ENCODE results near the gene DNAJA1. TPM values are rescaled to one million over a fixed set of nuclear protein-coding genes. Genes with fewer than 3 reads are reported as not detected.

The DNAJA1 gene
- total and polyA plus RNA-seq, 12 donors, result 27.3 to 90.4 (median 54.7) TPM

DNA sequence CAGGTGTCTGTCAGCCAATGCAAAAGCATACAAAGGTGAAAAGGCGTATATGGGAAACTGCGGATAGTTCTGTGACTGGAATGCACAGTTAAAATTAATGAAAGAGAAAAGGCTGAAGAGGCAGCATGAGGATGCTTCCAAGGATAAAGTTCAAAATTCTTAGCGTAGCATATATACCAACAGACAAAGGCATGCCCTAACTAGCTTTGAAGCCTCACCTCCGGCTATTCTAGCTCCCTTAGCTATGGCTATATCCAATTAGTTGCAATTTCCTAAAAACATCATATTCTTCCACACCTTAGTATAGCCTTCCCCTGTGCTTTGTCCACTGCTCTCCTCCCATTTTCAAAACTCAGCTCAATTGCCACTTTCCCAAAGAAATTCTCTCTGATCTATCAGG, 1.4 kb upstream of the DNAJA1 start:
- intact Hi-C loops (cut with DNase I), result loop anchor here in 2 of 10 donors (2.0 kb wide), 2 partner anchors 21 to 23 kb away; partner anchors contain the start of gene APTX (in 1 of the 2)
- WGBS, 2 donors, result 95 to 97% methylated on average over 4 of the region's 4 CpGs
- H3K4me1 ChIP-seq, result peaks cover 7 to 52% (median 40%) of the 10 kb centered on the region in 9 donors

DNA sequence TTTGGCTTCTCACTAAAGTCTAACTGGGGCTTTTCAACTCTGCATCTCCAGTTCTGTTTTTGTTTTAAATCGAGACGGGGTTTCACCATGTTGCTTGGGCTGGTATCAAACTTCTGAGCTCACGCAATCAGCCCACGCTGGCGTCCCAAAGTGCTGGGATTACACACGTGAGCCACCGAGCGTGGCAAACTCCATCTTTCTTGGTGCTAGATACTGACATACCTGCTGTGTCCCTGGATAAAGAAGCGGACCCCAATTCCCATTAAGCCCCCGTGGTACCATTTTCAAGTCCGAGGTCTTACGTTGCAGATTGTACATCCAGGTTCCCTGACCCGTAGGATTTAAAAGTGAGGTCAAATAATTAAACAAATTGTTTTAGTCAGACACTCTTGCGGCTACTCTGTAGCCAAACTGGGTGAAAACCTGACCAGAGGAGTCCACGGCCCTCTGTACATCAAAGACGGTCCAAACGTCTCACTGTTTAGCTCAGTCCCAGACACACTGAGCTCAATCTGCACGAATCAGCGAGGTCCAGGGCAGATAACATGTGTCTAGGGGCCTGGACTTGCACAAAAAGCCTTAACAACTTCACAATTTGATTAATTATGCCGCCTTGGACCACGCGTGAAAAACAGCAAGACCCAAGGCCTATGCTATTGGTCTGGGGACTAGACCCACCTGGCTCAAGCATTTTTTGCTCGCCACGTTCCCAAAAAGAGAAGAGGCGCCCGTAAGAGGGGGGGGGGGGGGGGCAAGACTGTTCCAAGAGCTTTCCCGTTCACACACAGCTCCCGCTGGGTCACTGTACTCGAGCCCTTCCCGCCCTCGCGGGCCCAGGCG, 727 bp upstream of the DNAJA1 start:
- DNase-seq (no peak), ATAC-seq (peak in 7 of 8 donors; percentile 8 to 33 (median 22))
- Histone ChIP-seq H3K9me3 (no peaks in the 10 kb centered on the region), H3K4me1 (peaks cover 11 to 59% (median 47%) of the 10 kb centered on the region in 9 donors), H3K36me3 (peaks cover 0 to 48% (median 18%) of the 10 kb centered on the region in 9 donors), H3K4me3 (peak overlapping the region; percentile 73 to 100 (median 94)), H3K27me3 (no peaks in the 10 kb centered on the region), H3K27ac (peak overlapping the region; percentile 97 to 100 (median 99))
- WGBS, 2 donors, result 15 to 17% methylated on average over 32 to 33 of the region's 33 CpGs
- intact Hi-C loops (cut with DNase I), result loop anchor here in 2 of 10 donors (2.0 kb wide), 2 partner anchors 20 to 24 kb away; partner anchors contain the start of gene APTX (in 1 of the 2)
- TF ChIP-seq, protein P1, sequence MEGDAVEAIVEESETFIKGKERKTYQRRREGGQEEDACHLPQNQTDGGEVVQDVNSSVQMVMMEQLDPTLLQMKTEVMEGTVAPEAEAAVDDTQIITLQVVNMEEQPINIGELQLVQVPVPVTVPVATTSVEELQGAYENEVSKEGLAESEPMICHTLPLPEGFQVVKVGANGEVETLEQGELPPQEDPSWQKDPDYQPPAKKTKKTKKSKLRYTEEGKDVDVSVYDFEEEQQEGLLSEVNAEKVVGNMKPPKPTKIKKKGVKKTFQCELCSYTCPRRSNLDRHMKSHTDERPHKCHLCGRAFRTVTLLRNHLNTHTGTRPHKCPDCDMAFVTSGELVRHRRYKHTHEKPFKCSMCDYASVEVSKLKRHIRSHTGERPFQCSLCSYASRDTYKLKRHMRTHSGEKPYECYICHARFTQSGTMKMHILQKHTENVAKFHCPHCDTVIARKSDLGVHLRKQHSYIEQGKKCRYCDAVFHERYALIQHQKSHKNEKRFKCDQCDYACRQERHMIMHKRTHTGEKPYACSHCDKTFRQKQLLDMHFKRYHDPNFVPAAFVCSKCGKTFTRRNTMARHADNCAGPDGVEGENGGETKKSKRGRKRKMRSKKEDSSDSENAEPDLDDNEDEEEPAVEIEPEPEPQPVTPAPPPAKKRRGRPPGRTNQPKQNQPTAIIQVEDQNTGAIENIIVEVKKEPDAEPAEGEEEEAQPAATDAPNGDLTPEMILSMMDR (IDR thresholded peaks at IDR 0.05), result no peak

More for the DNA sequence above, 1.4 kb upstream of the DNAJA1 start:
- Histone ChIP-seq H3K27ac (peak overlapping the region in 8 of 10 donors; percentile 97 to 100 (median 99)), H3K36me3 (peaks cover 0 to 41% (median 17%) of the 10 kb centered on the region in 9 donors), H3K4me3 (peak overlapping the region in 6 of 10 donors; percentile 86 to 100 (median 95)), H3K9me3 (no peaks in the 10 kb centered on the region), H3K27me3 (no peaks in the 10 kb centered on the region)
- DNase-seq (no peak), ATAC-seq (no peak)
- TF ChIP-seq, protein P1 (IDR thresholded peaks at IDR 0.05), result no peak

DNA sequence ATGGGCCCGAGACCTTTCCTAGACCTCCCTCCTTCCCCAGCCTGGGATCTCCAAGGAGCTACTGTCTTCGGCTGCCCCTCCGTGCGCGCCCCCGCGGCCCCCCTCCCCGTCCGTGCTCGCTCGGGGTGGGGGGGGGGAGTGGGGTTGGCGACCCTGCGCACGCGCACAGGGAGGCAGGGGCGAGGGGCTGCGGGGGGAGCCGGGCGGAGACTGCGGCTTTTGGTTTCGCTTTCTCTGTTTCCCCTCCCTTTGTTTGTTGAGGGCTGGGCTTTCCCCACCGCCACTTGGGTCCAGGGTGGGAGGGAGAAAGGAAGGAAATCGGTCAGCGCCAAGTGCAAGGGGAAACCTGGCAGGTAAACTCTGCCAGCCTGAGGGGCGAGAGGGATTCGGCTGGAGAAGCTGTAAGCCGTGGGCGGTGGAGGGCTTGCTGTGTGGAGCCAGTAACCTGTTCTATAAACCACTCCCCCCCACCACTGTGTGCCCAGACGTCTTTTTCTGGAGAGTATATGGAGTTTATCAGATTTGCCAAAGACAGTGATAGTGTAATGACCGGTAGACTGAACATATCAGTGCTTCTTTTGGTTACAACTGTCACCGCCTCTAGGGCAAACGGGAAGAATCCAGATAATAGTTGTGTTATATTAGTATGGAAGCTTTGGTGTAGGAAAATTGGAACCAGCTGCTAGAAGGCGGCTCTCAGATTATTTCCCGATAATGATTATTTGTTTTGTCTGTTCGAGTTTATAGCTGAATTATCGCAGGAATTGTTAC, 684 bp downstream of the DNAJA1 start:
- Histone ChIP-seq H3K36me3 (peaks cover 0 to 52% (median 26%) of the 10 kb centered on the region in 9 donors), H3K27me3 (no peaks in the 10 kb centered on the region), H3K4me1 (peaks cover 11 to 71% (median 61%) of the 10 kb centered on the region in 9 donors), H3K9me3 (no peaks in the 10 kb centered on the region), H3K4me3 (peak overlapping the region; percentile 73 to 100 (median 94)), H3K27ac (peak overlapping the region; percentile 97 to 100 (median 99))
- DNase-seq (peak; percentile 52 to 72), ATAC-seq (peak; percentile 56 to 78 (median 70))
- intact Hi-C loops (cut with DNase I), result loop anchor here in 3 of 10 donors (1.0 to 2.0 kb wide), 3 partner anchors 19 to 25 kb away; partner anchors contain the start of gene APTX (in 2 of the 3)
- WGBS, 2 donors, result 1% methylated on average over 20 to 36 of the region's 36 CpGs
- TF ChIP-seq, protein P1 (IDR thresholded peaks at IDR 0.05), result no peak
